ENCODE data around the gene CWF19L2.

- TF ChIP-seq EZH2 (IDR thresholded peaks at IDR 0.05; ENCODE audit: borderline replicate concordance, low read depth, low read length, severe bottlenecking), result no peak
- no peak for TF ChIP-seq CTCF (IDR thresholded peaks at IDR 0.05; ENCODE audit: borderline replicate concordance, extremely low read depth, low read length, poor library complexity, severe bottlenecking)
Observed at GRCh38 chr11:107490836-107491235, 33.2 kb upstream of the CWF19L2 start.

Data from DND-41 (cell line).